Measurements from ENCODE around the gene IRF1.

The IRF1 gene

GRCh38 chr5:132460846-132461568 is 29.6 kb downstream of the IRF1 start:
- no peak for DNase-seq (ENCODE audit: low read depth)

- no peak for DNase-seq (ENCODE audit: low read depth)
Observed at GRCh38 chr5:132459983-132460838, 30.4 kb downstream of the IRF1 start.

GRCh38 chr5:132459031-132459982 is 31.3 kb downstream of the IRF1 start:
- no peak for DNase-seq (ENCODE audit: low read depth)

GRCh38 chr5:132458651-132459030 is 31.9 kb downstream of the IRF1 start:
- no peak for DNase-seq (ENCODE audit: low read depth)

- no peak for DNase-seq (ENCODE audit: low read depth)
Observed at GRCh38 chr5:132458226-132458560, 32.4 kb downstream of the IRF1 start.

- DNase-seq (ENCODE audit: low read depth): peak; percentile 88
Observed at GRCh38 chr5:132457371-132458225, 33.0 kb downstream of the IRF1 start.

- DNase-seq (ENCODE audit: low read depth): no peak
Observed at GRCh38 chr5:132456987-132457361, 33.6 kb downstream of the IRF1 start.

- no peak for DNase-seq (ENCODE audit: low read depth)
Observed at GRCh38 chr5:132456296-132456986, 34.1 kb downstream of the IRF1 start.

GRCh38 chr5:132455614-132456115 is 34.9 kb downstream of the IRF1 start:
- no peak for DNase-seq (ENCODE audit: low read depth)

GRCh38 chr5:132454361-132454760 is 36.2 kb downstream of the IRF1 start:
- no peak for DNase-seq (ENCODE audit: low read depth)

GRCh38 chr5:132451387-132451786 is 39.2 kb downstream of the IRF1 start:
- DNase-seq (ENCODE audit: low read depth): no peak

GRCh38 chr5:132449060-132449459 is 41.5 kb downstream of the IRF1 start:
- DNase-seq (ENCODE audit: low read depth): no peak

GRCh38 chr5:132447196-132447595 is 43.4 kb downstream of the IRF1 start:
- no peak for DNase-seq (ENCODE audit: low read depth)

GRCh38 chr5:132446621-132447020 is 44.0 kb downstream of the IRF1 start:
- DNase-seq (ENCODE audit: low read depth): peak; percentile 86

- no peak for DNase-seq (ENCODE audit: low read depth)
Observed at GRCh38 chr5:132445930-132446329, 44.6 kb downstream of the IRF1 start.

- no peak for DNase-seq (ENCODE audit: low read depth)
Observed at GRCh38 chr5:132445640-132445923, 45.0 kb downstream of the IRF1 start.

GRCh38 chr5:132444841-132445639 is 45.5 kb downstream of the IRF1 start:
- DNase-seq (ENCODE audit: low read depth): no peak

- DNase-seq (ENCODE audit: low read depth): no peak
Observed at GRCh38 chr5:132444061-132444460, 46.5 kb downstream of the IRF1 start.

- peak; percentile 94 for DNase-seq (ENCODE audit: low read depth)
Observed at GRCh38 chr5:132439521-132440089, 51.0 kb downstream of the IRF1 start.

- DNase-seq (ENCODE audit: low read depth): no peak
Observed at GRCh38 chr5:132438917-132439316, 51.7 kb downstream of the IRF1 start.

All from GM04504 (cell line).